HepG2 (cell line): ENCODE data around the gene ABCG4.

ENCODE experiments used
- RFXAP ChIP-seq: sonication (generic); formaldehyde crosslinking; IDR thresholded peaks from 2 replicates; pipeline ENCODE4 v1.4.0; 2020; ENCODE audit warnings: missing genetic modification reagents, borderline replicate concordance
- ZNF34 ChIP-seq: sonication (generic); formaldehyde crosslinking; IDR thresholded peaks from 2 replicates; pipeline ENCODE4 v1.4.0; 2020; ENCODE audit warnings: mild to moderate bottlenecking, missing genetic modification reagents, borderline replicate concordance

GRCh38 chr11:119145551-119145950 is 3.3 kb upstream of the ABCG4 start:
- TF ChIP-seq ZNF34 (CRISPR knock-in tag) = no peak
- no peak for TF ChIP-seq RFXAP (CRISPR knock-in tag)
